Erythroblast (primary cell): ENCODE measurements around the gene CHST9.

Experiments
- GATA1 ChIP-seq: IDR thresholded peaks from 2 replicates; pipeline ENCODE4 v1.6.1; 2011; ENCODE audit warnings: low read depth, mild to moderate bottlenecking, control low read depth, low read length, moderate library complexity
- POLR2A ChIP-seq: IDR thresholded peaks from 2 replicates; pipeline ENCODE4 v1.6.1; 2011; ENCODE audit warnings: mild to moderate bottlenecking, low read length

GRCh38 chr18:26943906-26944305 is 241.2 kb downstream of the CHST9 start:
- no peak for TF ChIP-seq POLR2A
- no peak for TF ChIP-seq GATA1
